Gastroesophageal sphincter (tissue), 3 donors: ENCODE measurements around the gene KAZN.

ENCODE experiments used
- CTCF ChIP-seq, 4 experiments: fragments of 200-600 bp in 2 of 4; fragments of 450-650 bp in 2 of 4; sonication (generic) in 1 of 4; IDR thresholded peaks; one replicate each; pipeline ENCODE4 v1.5.1; 2017 to 2019; ENCODE audit warnings: antibody characterized with exemption in 4 of 4, mild to moderate bottlenecking in 2 of 4, moderate library complexity in 2 of 4
- EP300 ChIP-seq: sonication (generic); formaldehyde crosslinking; IDR thresholded peaks from one replicate; pipeline ENCODE4 v1.6.1; 2017; ENCODE audit warnings: antibody characterized with exemption, mild to moderate bottlenecking
- POLR2A ChIP-seq, 2 donors: fragments of 450-650 bp; IDR thresholded peaks; one replicate each; pipeline ENCODE4 v1.6.1; 2017; ENCODE audit warnings: antibody characterized with exemption in 2 of 2, mild to moderate bottlenecking in 2 of 2, moderate library complexity in 1 of 2
- POLR2AphosphoS5 ChIP-seq: sonication (generic); formaldehyde crosslinking; IDR thresholded peaks from one replicate; pipeline ENCODE4 v1.6.1; 2017; ENCODE audit warnings: antibody characterized with exemption

- TF ChIP-seq CTCF (IDR thresholded peaks at IDR 0.05) (no peak), EP300 (no peak), POLR2AphosphoS5 (no peak), POLR2A (IDR thresholded peaks at IDR 0.05) (no peak)
Observed at GRCh38 chr1:15034656-15035055, 436.2 kb downstream of the KAZN start.
